Lower lobe of right lung (tissue), 2 donors: ENCODE data around the gene SMYD4. TPM values are rescaled to one million over a fixed set of nuclear protein-coding genes. Genes with fewer than 3 reads are reported as not detected.
"Not testable (repeated sequence)": the region's sequence is repeated elsewhere in the genome, so short reads cannot be mapped to it uniquely, and the experiment has no call there.

Experiments used
- ATAC-seq, 2 donors: fragments of 200-7000 bp; cut with Tn5 transposase; one replicate each; pipeline ENCODE4 v1.9.1; 2020 to 2022; ENCODE audit warnings: mild to moderate bottlenecking in 2 of 2, moderate library complexity in 2 of 2
- DNase-seq: peaks from one replicate; pipeline ENCODE4 v3.0.0-alpha.2; 2020
- H3K27ac ChIP-seq: fragments of 200-600 bp; one replicate; pipeline ENCODE4 v1.8.0; 2022
- H3K27me3 ChIP-seq: fragments of 200-600 bp; one replicate; pipeline ENCODE4 v1.8.0; 2022; ENCODE audit warnings: low read depth
- H3K36me3 ChIP-seq: fragments of 200-600 bp; one replicate; pipeline ENCODE4 v1.8.0; 2022; ENCODE audit warnings: mild to moderate bottlenecking
- H3K4me1 ChIP-seq: fragments of 200-600 bp; one replicate; pipeline ENCODE4 v1.8.0; 2022
- H3K4me3 ChIP-seq: fragments of 200-600 bp; one replicate; pipeline ENCODE4 v1.8.0; 2022; ENCODE audit warnings: mild to moderate bottlenecking
- H3K9me3 ChIP-seq: fragments of 200-600 bp; one replicate; pipeline ENCODE4 v1.8.0; 2022
- intact Hi-C: fragments of 100-400 bp; cut with DNase I; formaldehyde crosslinking; loops from one replicate; pipeline ENCODE4 v1.11.0; 2022
- total RNA-seq: library from RNA; stranded (reverse); fragmentation: NEBNext Ultra II Directional; extraction: Animal tissue kit (Norgen Biotek cat#: 25700); gene quantifications from one replicate; pipeline ENCODE4 v1.2.1, GENCODE V29; 2021
- TF ChIP-seq, protein P1 (sequence below): fragments of 200-600 bp; IDR thresholded peaks from one replicate; pipeline ENCODE4 v1.8.0; 2022; ENCODE audit warnings: antibody characterized with exemption, mild to moderate bottlenecking
- donor health status: DM: no; HTN: yes; CAD: no; lungs with severe emphysema.

Gene SMYD4
- total RNA-seq, 1 donor from 2014 or later: 21.9 TPM

DNA sequence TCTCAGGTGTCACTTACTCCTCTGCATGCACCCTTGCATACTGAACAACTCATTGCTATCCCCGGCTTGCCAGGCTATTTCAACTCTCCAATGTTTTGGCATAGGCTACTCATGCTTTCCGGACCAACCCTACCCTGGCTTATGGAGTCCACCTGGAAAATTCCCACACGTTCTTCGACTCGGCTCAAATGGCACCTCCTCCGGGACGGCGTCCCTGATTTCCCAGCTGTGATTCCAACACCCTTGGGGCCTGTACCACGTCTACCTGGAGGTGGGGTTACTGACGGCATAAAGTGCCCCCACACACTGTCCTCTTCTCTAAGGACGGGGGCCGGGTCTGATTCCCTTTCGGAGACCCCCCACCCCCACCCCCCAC, 498 bp downstream of the SMYD4 start:
- peak overlapping the region; percentile 91 for H3K4me3 ChIP-seq
- H3K36me3 ChIP-seq: peaks cover 35% of the 10 kb centered on the region
- H3K27ac ChIP-seq: peak overlapping the region; percentile 85
- intact Hi-C loops: no loop called here
- H3K27me3 ChIP-seq: no peaks in the 10 kb centered on the region
- TF ChIP-seq, protein P1, sequence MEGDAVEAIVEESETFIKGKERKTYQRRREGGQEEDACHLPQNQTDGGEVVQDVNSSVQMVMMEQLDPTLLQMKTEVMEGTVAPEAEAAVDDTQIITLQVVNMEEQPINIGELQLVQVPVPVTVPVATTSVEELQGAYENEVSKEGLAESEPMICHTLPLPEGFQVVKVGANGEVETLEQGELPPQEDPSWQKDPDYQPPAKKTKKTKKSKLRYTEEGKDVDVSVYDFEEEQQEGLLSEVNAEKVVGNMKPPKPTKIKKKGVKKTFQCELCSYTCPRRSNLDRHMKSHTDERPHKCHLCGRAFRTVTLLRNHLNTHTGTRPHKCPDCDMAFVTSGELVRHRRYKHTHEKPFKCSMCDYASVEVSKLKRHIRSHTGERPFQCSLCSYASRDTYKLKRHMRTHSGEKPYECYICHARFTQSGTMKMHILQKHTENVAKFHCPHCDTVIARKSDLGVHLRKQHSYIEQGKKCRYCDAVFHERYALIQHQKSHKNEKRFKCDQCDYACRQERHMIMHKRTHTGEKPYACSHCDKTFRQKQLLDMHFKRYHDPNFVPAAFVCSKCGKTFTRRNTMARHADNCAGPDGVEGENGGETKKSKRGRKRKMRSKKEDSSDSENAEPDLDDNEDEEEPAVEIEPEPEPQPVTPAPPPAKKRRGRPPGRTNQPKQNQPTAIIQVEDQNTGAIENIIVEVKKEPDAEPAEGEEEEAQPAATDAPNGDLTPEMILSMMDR: no peak
- peak; percentile 11 to 35 for ATAC-seq
- peaks cover 20% of the 10 kb centered on the region for H3K4me1 ChIP-seq
- no peaks in the 10 kb centered on the region for H3K9me3 ChIP-seq
- DNase-seq: no peak

GRCh38 chr17:1820528-1821252, 9.0 kb downstream of the SMYD4 start:
- TF ChIP-seq, protein P1: no peak
- Histone ChIP-seq H3K36me3 (peaks cover 36% of the 10 kb centered on the region), H3K27me3 (no peaks in the 10 kb centered on the region), H3K9me3 (no peaks in the 10 kb centered on the region), H3K4me1 (no peaks in the 10 kb centered on the region), H3K27ac (no peak overlapping the region), H3K4me3 (no peak overlapping the region)
- ATAC-seq (no peak), DNase-seq (no peak)
- intact Hi-C loops: no loop called here

GRCh38 chr17:1813088-1813487, 16.6 kb downstream of the SMYD4 start:
- Histone ChIP-seq H3K27me3 (no peaks in the 10 kb centered on the region), H3K4me1 (no peaks in the 10 kb centered on the region), H3K9me3 (no peaks in the 10 kb centered on the region), H3K4me3 (no peak overlapping the region), H3K36me3 (peaks cover 39% of the 10 kb centered on the region), H3K27ac (no peak overlapping the region)
- intact Hi-C loops: no loop called here
- ATAC-seq: no peak
- TF ChIP-seq, protein P1: no peak
- peak; percentile 7 for DNase-seq

DNA sequence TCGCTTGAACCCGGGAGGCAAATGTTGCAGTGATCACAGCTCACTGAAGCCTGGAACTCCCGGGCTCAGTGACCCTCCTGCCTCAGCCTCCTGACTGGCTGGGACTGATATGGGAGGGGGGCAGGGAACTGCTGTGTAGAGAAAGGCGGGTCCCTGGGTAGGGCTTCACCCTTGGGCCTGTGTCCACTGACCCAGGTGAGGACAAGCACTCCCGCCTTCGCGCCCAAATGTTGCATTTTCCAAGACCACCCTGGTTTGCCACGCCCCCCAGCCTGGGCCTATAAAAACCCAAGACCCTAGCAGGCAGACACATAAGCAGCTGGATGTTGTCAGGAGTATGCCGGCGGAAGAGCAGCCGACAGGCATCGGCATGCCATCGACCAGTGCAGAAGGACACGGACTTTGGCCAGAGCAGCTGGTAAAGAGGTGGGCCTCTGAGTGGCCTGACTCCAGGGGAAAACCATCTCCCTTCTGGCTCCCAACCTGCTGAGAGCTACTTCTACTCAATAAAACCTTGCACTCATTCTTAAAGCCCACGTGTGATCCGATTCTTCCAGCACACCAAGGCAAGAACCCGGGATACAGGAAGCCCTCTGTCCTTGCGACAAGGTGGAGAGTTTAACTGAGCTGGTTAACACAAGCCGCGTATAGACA, 19.1 kb downstream of the SMYD4 start:
- H3K4me1 ChIP-seq: no peaks in the 10 kb centered on the region
- no peaks in the 10 kb centered on the region for H3K9me3 ChIP-seq
- H3K27ac ChIP-seq: no peak overlapping the region
- H3K4me3 ChIP-seq: no peak overlapping the region
- TF ChIP-seq, protein P1: no peak
- DNase-seq (peak; percentile 24), ATAC-seq (no peak)
- intact Hi-C loops: no loop called here
- H3K27me3 ChIP-seq: no peaks in the 10 kb centered on the region
- H3K36me3 ChIP-seq: peaks cover 43% of the 10 kb centered on the region

GRCh38 chr17:1809815-1810214, 19.9 kb downstream of the SMYD4 start:
- peaks cover 47% of the 10 kb centered on the region for H3K36me3 ChIP-seq
- ATAC-seq: not testable (repeated sequence)

DNA sequence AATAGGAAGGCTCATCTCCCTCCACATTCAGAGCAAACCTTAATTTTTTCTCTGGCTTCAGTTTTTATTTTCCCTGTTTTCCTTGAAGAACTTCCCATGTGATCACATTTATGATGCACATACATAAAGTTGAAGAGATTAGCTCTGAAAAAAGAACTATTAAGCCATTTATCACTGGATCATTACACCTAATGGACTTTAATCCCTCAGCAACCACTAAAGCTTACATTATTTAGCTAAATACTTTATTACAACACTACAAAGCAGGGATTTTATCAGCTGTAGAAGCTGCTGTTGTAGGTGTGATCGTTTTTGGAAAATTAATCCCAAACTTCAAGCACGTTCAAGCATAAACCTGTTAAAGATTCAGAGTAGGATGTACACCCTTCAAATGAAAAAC, 21.1 kb downstream of the SMYD4 start:
- no peaks in the 10 kb centered on the region for H3K4me1 ChIP-seq
- ATAC-seq: no peak
- H3K27me3 ChIP-seq: no peaks in the 10 kb centered on the region
- intact Hi-C loops: no loop called here
- no peak overlapping the region for H3K27ac ChIP-seq
- DNase-seq: no peak
- no peak overlapping the region for H3K4me3 ChIP-seq
- TF ChIP-seq, protein P1: no peak
- no peaks in the 10 kb centered on the region for H3K9me3 ChIP-seq
- H3K36me3 ChIP-seq: peaks cover 50% of the 10 kb centered on the region

More at GRCh38 chr17:1809815-1810214, 19.9 kb downstream of the SMYD4 start:
- intact Hi-C loops, H3K4me1 ChIP-seq, H3K4me3 ChIP-seq, H3K27ac ChIP-seq, H3K9me3 ChIP-seq, DNase-seq, H3K27me3 ChIP-seq: not testable (repeated sequence)
